Stimulated activated CD4-positive, alpha-beta T cell treated with anti-CD3 and anti-CD28 coated beads, Interleukin-4, amount 100 ng/mL, for 48 hours (primary cell): ENCODE results near the gene FCN2.

Experiments
- DNase-seq, 2 donors: peaks; one replicate each; pipeline ENCODE4 v3.0.0-alpha.2; 2020; ENCODE audit warnings: low read depth in 2 of 2

FCN2 gene

DNA sequence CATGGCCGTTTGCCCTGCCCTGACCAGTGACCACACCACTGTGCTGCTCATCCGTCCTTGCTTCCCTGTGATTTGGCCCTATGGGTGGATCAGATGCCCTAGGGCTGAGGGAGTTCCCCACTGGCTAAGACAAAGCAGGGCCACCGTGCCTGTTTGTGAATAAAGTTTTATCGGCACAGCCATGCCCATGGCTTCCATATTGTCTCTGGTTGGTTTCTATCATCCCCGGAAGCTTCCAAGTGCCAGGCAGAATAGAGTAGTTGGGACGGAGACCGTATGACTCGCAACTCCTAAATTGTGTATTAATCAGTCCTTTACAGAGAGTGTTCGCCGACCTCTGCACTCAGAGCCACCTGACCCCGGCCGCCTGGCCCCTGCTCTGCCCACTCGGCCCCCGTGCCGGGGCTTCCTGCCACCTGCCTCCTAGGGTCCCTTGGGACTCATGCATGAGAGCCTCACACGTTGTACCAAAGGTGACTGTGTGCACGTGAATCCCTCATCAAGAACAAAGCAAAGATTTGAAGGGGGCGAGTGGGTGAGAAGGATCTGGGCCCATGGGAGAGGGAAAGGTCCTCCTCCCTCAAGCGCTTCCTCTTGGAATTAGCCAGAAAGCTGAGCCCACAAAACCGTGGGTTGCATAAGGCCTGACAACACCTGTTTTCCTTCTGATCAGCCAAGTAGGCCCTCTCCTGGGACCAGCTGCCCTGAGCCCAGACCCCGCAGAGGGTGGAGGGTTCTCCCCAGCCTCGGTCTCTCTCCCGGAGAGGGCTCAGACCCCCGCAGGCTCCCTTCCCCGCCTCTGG lies 11.7 kb upstream of the FCN2 start:
- DNase-seq = no peak

DNA sequence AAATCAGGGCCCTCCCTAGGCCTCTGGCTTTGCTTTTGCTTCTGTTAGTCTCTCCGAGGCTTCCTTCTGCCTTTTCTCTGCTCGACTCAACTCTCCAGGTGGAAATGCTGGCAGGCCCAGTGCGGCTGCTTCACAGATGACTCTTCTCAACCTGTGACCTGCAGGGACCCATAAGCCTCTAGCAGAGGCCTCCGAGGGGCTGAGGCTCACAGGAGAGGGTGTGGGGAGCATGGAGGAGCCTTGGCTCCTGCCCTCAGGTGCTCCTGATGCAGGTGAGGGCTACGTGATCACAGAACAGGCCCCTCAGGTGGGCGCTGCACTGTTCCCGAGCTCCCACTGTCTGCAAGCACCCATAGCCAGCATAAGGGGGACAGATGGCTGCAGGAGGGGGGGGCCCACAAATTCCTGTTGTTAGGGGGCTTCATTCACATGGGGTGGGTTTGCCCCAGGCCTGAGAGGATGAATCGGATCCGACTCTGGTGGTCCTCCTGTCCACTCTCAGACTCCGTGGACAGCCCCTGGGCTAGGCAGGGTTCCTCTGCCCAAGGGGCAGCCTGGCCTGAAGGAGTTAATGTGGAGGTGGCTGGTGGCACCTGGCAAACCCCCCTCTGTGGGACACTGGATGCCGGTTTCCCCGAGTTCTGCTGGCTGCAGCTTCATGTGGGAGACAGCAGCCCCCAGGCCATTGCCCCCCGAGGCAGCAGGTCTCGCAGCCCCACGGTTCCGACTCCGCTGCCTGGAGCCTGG lies 10.9 kb upstream of the FCN2 start:
- DNase-seq = no peak

DNA sequence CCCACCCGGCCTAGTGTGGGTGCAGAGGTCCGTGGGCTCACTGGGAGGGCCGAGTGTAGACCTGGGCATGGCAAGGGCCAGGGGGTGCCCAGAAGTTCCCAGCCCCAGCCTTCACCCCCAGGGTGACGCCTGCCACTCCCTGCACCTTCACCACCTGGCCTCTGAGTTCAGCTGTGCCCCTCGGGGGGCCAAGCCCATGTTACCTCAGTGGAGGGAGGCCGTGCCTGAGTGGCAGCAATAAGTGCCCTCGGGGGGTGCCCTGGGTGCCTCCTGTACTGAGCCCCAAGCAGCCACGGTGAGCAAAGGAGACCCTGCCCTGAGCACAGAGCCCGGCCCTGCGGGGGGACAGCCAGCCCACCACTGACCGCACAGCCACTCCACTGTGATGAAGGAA lies 10.3 kb upstream of the FCN2 start:
- no peak for DNase-seq

- no peak for DNase-seq
These were observed 9.6 kb upstream of the FCN2 start for GRCh38 chr9:134870746-134871662.

GRCh38 chr9:134871697-134872340 lies 8.8 kb upstream of the FCN2 start:
- no peak for DNase-seq

GRCh38 chr9:134872482-134873231 lies 8.0 kb upstream of the FCN2 start:
- DNase-seq = no peak

- DNase-seq = no peak
These were observed 5.2 kb upstream of the FCN2 start for GRCh38 chr9:134875371-134875770.

DNA sequence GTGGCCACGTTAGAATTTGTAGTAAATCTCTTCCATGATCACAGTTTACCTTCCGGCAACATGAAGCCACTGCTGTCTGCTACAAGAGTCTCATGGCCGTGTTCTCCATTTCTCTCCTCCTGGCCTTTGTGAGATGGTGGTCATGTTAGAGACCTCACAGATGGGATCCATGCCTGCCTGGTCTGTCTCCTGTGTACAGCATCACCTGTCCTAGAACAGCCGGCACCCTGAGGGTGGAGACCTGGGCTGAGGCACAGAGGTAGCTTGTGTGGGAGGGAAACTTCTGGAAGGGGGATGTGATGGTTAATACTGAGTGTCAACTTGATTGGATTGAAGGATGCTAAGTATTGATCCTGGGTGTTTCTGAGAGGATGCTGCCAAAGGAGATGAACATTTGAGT lies 3.1 kb upstream of the FCN2 start:
- DNase-seq = no peak

DNA sequence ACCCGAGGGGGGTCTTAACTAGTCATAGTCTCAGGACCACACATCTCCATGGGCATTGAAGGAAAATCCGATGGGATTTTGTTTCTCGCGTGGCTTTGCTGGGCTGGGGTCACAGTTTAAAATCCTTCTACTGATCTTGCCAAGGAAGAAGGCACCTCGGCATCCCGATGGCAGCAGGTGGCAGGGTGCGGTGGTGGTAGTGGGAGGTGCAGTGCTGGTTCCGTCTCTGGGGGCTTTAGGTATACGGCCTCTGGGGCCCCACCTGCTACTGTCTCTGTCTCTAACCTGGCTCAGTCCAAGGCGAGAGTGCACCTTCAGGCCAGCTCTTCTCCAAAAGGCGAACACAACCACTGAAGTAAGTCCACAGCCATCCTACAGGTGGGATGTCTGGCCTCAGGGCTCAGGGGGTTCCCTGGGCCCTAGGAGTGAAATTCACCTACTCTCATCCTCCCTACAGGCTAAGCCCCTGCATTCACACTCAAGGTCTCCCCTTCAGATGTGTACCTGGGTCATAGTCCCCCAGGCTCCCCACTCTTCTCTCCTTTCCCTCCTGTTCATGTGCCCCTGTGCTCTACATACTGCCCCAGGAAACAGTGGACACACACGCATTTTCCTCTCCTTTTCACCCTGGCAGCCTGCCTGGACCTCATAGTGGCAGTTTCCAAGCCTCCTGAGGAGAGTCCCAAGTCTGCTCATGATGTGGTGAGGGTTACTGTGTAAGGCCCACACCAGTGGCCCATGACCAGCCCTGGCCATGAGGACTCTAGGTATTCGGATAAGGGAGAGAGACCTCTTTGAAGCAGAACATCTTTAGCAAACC lies 736 bp upstream of the FCN2 start:
- DNase-seq = no peak

DNA sequence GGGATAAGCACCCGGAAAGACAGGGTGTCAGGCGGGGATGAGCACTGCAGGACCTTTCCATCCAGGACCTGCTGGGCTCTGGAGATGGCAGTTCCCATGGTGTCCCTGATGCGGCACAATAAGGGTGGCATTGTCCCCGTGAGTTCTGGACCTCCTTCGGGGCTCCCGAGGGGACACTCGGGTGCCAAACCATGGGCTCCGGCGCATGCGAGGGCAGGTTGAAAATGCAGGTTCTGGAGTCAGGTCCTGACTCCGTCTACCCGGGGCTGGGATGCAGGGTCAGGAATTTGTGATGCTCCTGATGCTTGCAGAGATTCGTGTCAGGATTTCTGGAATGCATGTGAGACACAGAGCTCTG lies 682 bp downstream of the FCN2 start:
- no peak for DNase-seq

DNA sequence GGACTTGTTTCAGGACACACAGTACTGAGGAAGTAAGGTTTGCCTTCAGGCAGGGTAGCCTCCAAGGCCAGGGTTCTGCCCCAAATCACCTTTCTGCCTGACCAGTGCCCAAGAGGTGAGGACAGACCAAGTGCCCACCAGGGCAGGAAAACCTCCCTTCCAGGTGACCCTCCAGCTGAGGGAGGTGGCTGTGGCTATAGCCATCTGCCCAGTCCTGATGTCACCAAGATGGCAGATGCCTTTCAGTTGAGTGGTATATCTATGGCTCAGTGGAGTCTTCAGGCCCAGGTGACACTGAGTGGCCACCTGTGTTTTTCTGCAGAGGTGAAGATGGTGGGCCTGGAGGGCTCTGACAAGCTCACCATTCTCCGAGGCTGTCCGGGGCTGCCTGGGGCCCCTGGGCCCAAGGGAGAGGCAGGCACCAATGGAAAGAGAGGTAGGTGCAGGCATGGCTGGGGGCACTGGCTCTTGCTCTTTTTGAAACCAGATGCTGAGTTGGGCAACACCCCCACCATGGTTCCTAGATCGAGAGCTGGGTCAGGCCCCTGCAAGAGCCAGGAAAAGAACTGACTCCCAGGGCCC lies 1.7 kb downstream of the FCN2 start:
- DNase-seq = no peak

DNA sequence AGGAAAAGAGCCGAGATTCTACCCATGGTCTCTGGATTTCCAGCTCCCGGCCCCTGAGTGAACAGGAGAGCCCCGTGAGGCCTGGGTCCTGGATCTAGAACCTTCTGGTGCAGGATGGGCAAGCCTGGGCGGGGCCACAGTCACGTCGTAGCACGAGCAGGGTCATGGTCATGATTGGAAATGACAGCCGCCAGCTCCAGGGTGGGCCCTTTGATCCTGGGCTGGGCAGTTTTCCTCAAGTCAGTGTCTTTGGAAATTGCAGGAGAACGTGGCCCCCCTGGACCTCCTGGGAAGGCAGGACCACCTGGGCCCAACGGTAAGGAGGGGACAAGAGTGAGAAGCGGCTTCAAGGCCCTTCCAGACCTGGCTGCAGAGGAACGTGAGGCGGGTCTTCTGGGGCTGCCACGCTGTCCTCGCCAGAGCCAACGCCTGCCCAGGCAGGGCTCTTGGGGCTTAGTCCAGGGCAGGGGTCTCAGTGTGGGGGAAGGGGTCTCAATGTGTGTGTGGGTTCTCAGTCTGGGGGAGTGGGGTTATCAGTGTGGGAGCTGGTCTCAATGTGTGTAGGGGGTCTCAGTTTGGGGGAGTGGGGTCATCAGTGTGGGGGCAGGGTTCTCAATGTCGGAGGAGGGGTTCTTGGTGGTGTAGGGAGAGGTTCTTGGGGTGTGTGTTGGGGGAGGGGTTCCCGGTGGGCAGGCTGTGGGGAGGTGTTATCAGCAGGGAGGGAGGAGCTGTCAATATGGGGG lies 2.6 kb downstream of the FCN2 start:
- no peak for DNase-seq

DNA sequence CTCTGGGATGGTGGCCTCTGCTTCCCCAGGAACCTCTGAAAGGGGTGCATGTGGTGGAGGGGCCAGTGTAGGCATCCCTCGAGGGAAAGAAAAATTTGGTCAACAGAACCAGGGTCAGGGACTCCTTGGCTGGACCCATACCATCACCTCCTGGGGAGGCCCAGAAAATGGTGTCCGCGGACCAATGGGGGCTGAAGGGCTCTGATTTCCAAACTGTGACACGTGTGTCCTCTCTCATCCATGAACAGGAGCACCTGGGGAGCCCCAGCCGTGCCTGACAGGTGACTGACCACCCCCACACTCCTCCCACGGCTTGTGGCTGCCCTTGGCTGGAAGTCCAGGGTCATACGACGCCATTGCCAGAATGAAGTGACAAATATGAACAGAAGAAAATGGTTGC lies 3.9 kb downstream of the FCN2 start:
- no peak for DNase-seq

DNA sequence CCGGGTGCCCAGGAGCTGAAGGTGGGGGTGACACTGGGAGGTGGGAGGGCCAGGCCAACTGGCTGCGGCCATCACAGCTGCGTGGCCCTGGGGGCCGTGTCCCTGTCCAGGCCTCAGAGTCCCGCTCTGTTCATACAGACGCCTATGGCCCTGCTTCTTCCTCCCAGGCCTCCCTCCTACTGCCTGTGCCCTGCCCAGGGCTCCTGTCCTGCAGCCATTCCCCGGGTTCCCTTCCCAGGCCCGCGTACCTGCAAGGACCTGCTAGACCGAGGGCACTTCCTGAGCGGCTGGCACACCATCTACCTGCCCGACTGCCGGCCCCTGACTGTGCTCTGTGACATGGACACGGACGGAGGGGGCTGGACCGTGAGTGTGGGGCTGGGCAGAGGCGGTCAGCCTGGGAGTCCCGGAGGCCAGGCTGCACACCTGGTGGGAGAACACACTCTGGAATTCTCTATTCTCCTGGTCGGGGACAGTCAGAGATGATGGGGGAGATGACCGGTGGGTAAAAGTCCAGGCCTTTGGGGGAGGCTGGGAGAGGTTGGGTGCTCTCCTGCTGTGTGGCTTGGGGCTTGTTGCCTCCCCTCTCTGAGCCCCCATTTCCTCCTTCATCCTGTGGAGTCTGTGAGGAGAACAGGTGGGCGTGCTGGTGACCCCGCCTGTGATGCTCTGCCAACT lies 4.5 kb downstream of the FCN2 start:
- no peak for DNase-seq

GRCh38 chr9:134885679-134886412 lies 5.2 kb downstream of the FCN2 start:
- DNase-seq = no peak

DNA sequence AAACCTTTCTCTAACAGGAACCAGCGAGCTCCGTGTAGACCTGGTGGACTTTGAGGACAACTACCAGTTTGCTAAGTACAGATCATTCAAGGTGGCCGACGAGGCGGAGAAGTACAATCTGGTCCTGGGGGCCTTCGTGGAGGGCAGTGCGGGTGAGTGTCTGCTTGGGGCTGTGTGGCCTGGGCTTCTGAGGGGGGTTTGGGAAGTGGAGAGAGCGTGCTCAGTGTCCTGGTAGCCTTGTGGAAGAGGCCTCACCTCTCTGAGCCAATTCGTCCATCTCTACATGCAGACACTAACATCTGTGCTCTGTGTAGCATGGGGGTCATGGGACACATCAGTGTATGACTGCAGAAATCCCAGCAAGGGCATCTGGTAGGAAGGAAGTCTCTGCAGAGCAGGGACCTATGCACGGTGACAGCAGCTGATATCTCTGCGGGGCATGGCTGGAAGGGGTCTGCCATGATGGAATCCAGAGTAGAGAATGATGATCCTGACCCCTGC lies 5.9 kb downstream of the FCN2 start:
- no peak for DNase-seq

- DNase-seq = no peak
These were observed 6.6 kb downstream of the FCN2 start for GRCh38 chr9:134887219-134887618.
